ENCODE measurements around the gene RIMBP2. TPM values are rescaled to one million over a fixed set of nuclear protein-coding genes. Genes with fewer than 3 reads are reported as not detected.

RIMBP2 gene
- total and polyA plus RNA-seq, 9 of the 15 experiments (the other 6 are each of a cell fraction or from before 2014, with no cell fraction given), result not detected

- TF ChIP-seq, protein P1, sequence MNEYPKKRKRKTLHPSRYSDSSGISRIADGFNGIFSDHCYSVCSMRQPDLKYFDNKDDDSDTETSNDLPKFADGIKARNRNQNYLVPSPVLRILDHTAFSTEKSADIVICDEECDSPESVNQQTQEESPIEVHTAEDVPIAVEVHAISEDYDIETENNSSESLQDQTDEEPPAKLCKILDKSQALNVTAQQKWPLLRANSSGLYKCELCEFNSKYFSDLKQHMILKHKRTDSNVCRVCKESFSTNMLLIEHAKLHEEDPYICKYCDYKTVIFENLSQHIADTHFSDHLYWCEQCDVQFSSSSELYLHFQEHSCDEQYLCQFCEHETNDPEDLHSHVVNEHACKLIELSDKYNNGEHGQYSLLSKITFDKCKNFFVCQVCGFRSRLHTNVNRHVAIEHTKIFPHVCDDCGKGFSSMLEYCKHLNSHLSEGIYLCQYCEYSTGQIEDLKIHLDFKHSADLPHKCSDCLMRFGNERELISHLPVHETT (CRISPR knock-in tag; conservative IDR thresholded peaks at IDR 0.05 in 1 of 2, IDR thresholded peaks at IDR 0.05 in 1 of 2), result no peak
- no peak for TF ChIP-seq FOXP1 (CRISPR knock-in tag; IDR thresholded peaks at IDR 0.05)
Observed at GRCh38 chr12:130412384-130412783, 303.7 kb downstream of the RIMBP2 start (continued).

GRCh38 chr12:130405332-130405731, 310.8 kb downstream of the RIMBP2 start:
- intact Hi-C loops (cut with micrococcal nuclease), result loop anchor here (10.0 kb wide), 1 partner anchor 339 kb away; no protein-coding TSS in a partner anchor
- Histone ChIP-seq H3K4me2 (ENCODE audit: insufficient read depth, low read length) (no peak overlapping the region), H2AFZ (ENCODE audit: low read depth, low read length) (no peak overlapping the region), H3K4me3 (no peak overlapping the region), H3K9me1 (ENCODE audit: control insufficient read depth, insufficient read depth, low read length) (no peaks in the 10 kb centered on the region), H3K27me3 (ENCODE audit: control insufficient read depth in 2 of 2, insufficient read depth in 2 of 2, low read length in 2 of 2) (peaks cover 11 to 49% of the 10 kb centered on the region in 2 experiments; a peak in 4 of 5 replicates), H4K20me1 (replicated peaks; ENCODE audit: control insufficient read depth, insufficient read depth, low read length) (no peaks in the 10 kb centered on the region), H3K79me2 (ENCODE audit: control insufficient read depth, insufficient read depth, low read length) (no peaks in the 10 kb centered on the region), H3K9ac (ENCODE audit: insufficient read depth in 1 of 2, low read depth in 2 of 2, low read length in 2 of 2) (no peak overlapping the region), H3K36me3 (ENCODE audit: control insufficient read depth, insufficient read depth, low read length) (no peaks in the 10 kb centered on the region), H3K4me1 (replicated peaks in 1 of 2; ENCODE audit: control insufficient read depth in 2 of 2, insufficient read depth in 2 of 2, low read length in 2 of 2) (no peaks in the 10 kb centered on the region), H3K9me3 (replicated peaks; ENCODE audit: control insufficient read depth, insufficient read depth, low read depth, low read length) (no peaks in the 10 kb centered on the region), H3K27ac (ENCODE audit: extremely low read depth, low read depth, low read length) (no peak overlapping the region)
- TF ChIP-seq ZNF609 (CRISPR knock-in tag; IDR thresholded peaks at IDR 0.05; ENCODE audit: borderline replicate concordance), result no peak
- TF ChIP-seq ZNF785 (CRISPR knock-in tag; IDR thresholded peaks at IDR 0.05), result no peak
- ChIA-PET CTCF (ENCODE audit: low intra/inter-chr PET ratio) (no interaction called here), POLR2A (interaction anchor here (0.6 kb wide), 1 partner anchor 753 kb away, joined by 3 read pairs; no protein-coding TSS in a partner anchor)
- DNase-seq (ENCODE audit: extremely low read depth in 1 of 4, low spot score in 3 of 4), result no peak
- in situ Hi-C loops (cut with MboI), result no loop called here
- no TSS peak for BruUV-seq (replicated peaks)
- ATAC-seq, result no peak
- no peak for FAIRE-seq
- WGBS (ENCODE audit: insufficient coverage, low coverage, missing lambda C conversion rate), result 4% methylated on average over 6 of the region's 7 CpGs

Measured in K562 (cell line).